ENCODE results near the gene GNAI1.

DNA sequence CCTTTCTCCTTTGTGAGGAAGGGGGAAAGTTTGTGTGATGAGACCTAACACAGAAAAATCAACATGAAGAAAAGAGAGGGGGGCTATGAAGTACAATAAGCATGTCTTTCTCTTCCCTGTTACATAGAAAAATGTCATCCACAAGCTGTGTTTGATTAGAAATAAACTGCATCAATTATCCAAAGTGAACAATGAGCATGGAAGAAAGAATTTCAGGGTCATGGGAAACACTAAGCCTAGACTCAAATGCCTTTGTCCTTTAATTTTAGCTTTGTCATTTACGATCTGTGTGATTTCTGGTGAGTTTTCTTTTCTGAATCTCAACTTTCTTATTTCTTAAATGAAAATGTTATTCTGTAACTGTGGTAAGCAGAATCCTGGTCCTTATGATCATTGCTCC, 121.0 kb downstream of the GNAI1 start:
- TF ChIP-seq, protein P1, sequence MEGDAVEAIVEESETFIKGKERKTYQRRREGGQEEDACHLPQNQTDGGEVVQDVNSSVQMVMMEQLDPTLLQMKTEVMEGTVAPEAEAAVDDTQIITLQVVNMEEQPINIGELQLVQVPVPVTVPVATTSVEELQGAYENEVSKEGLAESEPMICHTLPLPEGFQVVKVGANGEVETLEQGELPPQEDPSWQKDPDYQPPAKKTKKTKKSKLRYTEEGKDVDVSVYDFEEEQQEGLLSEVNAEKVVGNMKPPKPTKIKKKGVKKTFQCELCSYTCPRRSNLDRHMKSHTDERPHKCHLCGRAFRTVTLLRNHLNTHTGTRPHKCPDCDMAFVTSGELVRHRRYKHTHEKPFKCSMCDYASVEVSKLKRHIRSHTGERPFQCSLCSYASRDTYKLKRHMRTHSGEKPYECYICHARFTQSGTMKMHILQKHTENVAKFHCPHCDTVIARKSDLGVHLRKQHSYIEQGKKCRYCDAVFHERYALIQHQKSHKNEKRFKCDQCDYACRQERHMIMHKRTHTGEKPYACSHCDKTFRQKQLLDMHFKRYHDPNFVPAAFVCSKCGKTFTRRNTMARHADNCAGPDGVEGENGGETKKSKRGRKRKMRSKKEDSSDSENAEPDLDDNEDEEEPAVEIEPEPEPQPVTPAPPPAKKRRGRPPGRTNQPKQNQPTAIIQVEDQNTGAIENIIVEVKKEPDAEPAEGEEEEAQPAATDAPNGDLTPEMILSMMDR (conservative IDR thresholded peaks at IDR 0.05), result no peak
- TF ChIP-seq ZFX (IDR thresholded peaks at IDR 0.05), result no peak
